HG03025 (cell line): ENCODE data around the gene NELL2.
"Not testable (repeated sequence)": the region's sequence is repeated elsewhere in the genome, so short reads cannot be mapped to it uniquely, and the experiment has no call there.

Experiments
- ATAC-seq: cut with Tn5 transposase; IDR thresholded peaks from one replicate; pipeline ENCODE4 v1.9.1; 2021; ENCODE audit warnings: mild to moderate bottlenecking, moderate library complexity; ENCODE audit not compliant: unreplicated experiment, low FRiP score

Gene NELL2

DNA sequence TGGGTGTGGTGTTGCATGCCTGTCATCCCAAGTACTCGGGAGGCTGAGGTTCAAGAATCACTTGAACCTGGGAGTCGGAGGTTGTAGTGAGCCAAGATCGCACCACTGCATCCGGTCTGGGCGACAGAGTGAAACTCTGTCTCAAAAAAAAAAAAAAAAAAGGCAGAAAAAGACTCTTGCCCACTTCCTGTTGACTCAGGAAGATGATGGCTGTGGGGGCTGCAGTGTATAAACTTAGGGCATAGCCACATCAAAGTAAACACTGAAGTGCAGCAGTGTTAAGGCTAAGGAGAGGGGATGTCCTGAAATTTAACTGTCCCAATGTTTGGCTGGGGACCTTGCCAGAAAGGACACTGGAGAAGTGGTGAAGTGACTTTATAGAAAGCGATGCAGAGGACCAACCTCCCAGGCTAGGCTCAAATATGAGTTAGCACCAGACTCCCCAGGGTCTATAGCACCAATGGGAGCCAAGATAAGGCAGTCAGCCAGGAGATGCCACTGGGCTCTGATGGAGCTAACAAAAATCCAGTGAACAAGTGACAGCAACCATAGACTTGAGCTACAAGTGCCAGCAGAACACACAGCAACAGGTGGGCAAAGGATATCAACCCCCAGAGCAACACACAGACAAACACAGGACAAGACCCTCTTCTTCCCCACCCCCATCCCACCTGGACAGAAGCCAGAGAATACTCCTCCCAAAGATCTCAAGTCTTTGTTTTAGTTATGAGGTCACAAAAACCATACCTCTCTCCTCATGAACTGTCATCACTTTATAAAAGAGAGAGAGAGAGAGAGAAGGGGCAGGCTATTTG, 28.0 kb downstream of the NELL2 start:
- ATAC-seq: peak; percentile 92

- ATAC-seq: peak; percentile 26
Measured at GRCh38 chr12:44847403-44847802, 28.7 kb downstream of the NELL2 start.

DNA sequence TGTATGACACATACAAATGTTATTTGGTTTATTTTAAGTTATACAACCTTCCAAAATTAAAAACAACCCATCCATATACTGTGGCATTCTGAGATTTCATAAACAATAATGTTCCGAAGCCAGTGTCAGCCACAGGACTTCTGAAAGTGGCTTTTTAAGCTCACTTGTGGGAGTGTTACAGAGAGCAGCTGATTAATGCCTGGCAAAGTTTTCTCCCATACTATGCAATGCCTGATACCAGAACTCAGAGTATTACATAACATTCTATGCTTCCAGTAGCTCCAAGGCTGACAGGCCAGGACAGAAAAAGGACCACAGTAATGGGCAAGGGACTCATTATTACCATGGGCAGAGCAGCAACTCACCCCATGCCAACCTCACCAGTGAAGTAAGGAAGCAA, 29.3 kb downstream of the NELL2 start:
- ATAC-seq: no peak

GRCh38 chr12:44842669-44843068, 33.4 kb downstream of the NELL2 start:
- ATAC-seq: no peak

- ATAC-seq: no peak
Measured at GRCh38 chr12:44839785-44840184, 36.3 kb downstream of the NELL2 start.

DNA sequence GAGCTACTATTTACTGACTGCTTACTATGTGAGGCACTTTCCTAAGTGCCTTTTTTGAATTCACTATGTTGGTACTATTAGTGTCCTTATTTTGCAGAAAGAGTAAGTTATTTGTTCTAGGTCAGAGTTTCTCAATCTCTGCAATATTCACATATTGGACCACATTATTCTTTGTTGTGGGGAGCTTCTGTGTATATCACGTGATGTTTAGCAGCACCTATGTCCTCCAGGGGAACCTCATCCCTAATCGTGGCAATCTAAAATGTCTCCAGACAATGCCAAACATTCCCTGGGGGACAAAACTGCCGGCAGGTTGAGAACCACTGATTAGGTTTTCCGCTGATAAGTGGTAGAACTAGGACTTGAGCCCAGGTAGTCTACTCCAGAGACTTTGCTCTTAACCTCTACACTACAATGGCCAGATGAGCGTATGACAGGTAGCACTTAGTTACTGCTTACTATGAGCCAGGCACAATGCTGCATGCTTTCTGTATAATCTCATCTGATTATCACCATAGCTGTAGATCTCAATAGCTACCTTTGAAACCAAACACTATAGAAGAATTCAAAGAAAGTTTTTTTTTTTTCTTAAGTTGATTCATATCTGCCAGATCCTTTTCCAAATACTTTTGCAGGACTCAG, 38.9 kb downstream of the NELL2 start:
- ATAC-seq: no peak

DNA sequence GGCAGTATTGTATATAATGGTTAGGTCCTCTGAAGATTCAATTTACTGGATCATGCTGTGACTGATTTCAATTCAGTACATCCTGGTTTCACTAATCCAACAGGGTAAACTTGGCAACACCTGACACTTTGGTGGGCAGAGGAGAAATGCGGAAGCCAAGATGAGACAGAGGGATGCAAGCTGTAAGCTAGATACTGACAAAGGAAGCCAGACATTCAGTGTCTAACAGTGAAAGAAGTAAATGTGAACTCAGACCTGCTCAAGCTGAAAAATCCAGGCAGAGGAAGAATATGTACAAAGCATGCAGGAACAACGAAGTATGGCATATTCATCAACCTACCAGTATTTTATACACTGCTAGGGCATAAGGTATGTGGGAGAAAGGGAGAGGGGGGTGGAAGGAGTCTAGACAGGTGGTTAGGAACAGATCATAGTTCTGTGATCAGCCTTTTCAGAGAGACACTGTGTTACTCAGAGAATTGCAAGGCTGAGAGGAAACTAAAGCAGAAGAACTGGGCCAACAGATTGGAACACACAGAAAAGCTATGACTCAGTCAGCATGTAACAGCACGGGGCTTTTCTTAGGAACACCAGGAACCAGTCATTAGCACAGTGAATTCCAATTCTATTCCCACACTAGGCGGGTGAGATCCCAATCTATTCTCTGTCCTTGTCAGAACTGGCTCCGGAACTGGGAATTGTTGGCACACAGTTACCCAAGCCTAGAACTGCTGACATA, 40.3 kb downstream of the NELL2 start:
- ATAC-seq: no peak

DNA sequence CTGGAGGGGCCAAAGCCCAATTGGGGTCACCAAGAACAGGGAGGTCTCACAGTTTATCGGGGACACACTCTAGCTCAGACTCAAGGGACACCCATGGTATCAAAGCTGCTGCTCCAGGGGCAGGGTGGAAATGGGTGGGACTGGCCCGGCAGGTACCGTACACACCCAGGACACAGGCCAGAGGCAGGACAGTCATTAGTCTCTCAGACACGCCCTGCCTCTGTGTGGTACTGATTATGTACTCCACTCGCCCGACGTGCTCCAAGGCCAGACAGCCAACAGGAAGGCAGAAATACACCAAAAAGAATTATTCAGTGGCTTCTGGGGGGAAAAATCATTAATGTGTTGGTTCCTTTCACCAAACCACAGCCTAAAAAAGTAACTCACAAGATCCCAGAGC, 41.1 kb downstream of the NELL2 start:
- not testable (repeated sequence) for ATAC-seq

GRCh38 chr12:44833561-44833960, 42.6 kb downstream of the NELL2 start:
- no peak for ATAC-seq

DNA sequence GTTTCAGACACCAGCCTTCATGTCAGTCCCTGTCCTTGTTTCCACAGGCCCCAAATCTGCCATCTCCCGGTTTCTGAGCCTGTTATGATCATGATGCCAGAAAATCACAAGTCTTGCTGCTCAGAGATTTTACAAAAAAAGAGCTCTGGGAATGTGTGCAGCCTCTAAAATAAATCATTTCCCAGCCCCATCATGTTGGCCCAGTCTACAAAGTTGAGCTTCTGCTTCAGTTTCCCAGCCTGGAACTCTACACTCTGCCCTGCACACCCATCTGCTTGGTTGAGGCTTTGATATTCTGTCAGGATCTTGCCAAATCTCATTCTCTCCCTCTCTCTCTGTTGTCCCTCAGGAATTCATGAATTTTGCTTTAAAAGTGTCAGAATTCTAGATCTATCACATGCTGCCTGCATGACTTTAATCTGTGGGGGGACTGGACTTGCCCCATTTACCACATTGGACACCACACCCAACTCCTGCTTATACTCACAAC, 45.5 kb downstream of the NELL2 start:
- no peak for ATAC-seq

DNA sequence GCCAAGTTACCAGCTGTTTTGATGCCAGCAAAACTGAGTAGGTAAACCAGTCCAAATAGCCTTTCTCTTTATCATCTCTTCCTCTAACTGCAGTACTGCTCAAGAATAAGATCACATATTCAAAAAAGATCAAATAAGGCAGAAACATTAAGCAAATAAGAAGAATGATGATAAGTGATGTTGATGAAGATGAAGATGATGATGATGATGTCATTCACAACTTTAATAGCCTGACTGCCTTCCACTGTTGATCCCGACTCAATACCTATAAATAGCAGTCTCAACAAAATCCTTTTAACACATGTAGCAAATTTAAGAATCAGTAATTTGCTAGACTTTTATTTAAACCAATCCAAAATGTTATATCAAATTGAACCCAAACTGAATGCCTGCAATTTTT, 47.1 kb downstream of the NELL2 start:
- no peak for ATAC-seq

- no peak for ATAC-seq
Measured at GRCh38 chr12:44827832-44828438, 48.2 kb downstream of the NELL2 start.

DNA sequence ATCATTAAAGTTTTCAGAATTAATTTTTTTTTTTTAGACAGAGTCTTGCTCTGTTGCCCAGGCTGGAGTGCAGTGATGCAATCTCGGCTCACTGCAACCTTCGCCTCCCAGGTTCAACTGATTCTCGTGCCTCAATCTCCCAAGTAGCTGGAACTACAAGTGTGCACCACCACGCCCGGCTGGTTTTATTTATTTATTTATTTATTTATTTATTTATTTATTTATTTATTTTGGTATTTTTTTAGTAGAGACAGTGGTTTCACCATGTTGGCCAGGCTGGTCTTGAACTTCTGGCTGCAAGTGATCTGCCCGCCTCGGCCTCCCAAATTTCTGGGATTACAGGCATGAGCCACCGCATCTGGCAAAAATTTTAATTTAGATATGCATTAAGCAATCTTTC, 54.4 kb downstream of the NELL2 start:
- ATAC-seq: not testable (repeated sequence)

DNA sequence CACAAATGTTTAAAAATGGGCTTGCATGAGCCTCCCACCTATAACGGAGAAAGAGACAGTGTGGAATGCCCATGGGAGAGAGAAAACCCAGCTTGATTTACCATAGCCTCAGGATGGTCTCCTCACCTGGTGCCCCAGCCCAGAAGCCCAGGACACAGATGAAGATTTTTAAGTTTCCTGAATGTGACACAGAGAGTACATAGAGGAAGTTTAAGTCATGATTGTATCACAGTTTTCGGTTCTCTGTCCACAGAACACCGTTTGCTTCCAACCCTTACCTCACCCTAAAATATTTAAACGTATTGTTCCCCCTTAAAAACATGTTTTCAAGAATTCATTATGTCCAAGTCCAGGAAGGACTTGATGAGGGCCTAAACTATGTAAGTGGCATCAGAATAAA, 56.2 kb downstream of the NELL2 start:
- ATAC-seq: no peak

DNA sequence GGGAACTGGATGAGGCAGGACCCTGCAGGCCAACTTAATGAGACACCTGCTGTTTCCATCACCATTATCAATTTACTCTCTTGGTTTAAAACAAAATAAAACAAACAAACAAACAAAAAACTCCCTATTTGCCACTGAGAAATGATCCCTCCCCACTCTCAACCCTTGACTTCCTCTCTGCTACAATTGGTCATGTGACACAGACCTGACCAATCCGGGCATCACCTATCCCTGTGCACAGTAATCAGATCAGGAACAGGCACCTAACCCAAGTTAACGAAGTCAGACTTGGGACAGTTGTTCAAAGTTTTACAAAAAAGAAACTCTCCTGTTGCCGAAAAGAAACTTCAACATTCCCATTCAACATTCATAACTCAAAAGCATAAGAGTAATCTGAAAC, 58.4 kb downstream of the NELL2 start:
- ATAC-seq: no peak

DNA sequence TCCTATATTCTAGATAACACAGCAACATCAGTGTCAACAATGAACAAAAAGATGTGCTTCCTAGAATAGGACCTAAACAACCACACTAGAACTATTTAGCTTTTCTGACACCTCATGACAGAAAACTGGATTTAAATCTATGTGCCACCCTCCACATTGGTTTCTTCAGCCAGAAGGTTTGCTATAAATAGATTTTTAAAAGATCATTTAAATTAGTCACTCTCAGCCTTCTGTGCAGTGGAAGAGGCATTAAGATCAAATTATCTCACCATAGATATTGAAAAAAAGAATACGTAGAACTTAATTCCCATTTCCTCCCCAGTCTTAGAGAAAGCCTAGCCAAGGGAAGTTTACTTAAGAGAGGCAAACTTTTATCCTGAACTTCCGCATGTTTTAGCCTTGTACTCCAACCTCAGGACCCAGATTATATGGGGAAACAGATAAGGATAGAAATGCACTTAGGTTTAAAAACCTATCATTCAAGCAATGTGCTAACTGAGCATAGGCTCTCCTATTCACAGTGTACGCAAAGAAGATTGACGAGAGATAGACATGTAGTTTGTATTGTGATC, 59.6 kb downstream of the NELL2 start:
- no peak for ATAC-seq

GRCh38 chr12:44812062-44812461, 64.1 kb downstream of the NELL2 start:
- ATAC-seq: no peak

DNA sequence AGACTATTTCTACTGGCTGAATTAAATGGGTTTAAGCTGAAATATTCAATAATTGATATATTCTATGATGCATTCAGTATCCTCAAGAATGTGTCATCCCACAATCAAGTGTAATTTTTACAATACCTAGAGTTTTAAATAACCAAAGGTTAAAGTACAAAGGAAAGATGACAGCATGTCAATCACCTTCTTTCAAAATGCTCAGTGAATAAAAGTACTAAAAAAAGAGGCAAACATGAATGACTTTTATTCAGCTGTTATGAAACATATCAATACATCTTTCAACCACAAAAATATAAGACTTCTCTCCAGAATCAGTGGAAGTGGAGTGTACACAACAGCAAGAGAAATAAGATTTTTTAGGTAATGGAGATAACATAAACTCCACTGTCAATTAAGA, 72.0 kb downstream of the NELL2 start:
- ATAC-seq: no peak

- ATAC-seq: no peak
Measured at GRCh38 chr12:44795970-44796369, 80.1 kb downstream of the NELL2 start.

DNA sequence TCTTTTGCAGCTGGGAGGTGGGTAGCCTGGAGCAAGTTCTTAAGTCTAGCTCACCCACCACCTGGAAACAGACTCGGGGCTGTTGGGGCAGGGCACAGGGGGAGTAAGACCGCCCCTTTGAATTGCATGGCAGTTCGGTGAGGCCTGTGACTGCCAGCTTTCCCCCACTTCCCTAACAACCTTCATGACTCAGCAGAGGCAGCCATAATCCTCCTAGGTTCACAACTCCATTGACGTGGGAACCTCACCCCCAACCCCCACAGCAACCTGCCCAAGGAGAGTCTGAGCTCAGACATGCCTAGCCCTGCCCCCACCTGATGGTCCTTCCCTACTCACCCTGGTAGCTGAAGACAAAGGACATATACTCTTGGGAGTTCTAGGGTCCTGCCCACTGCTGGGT, 87.4 kb downstream of the NELL2 start:
- ATAC-seq: no peak
